CD14-positive monocyte (primary cell): ENCODE measurements around the gene MTX2. TPM values are rescaled to one million over a fixed set of nuclear protein-coding genes. Genes with fewer than 3 reads are reported as not detected.

Source experiments
- DNase-seq, 3 donors: peaks; one replicate each; pipeline ENCODE4 v3.0.0-alpha.2; 2011 to 2022
- H2AFZ ChIP-seq: 2 replicates; pipeline ENCODE4 v1.6.0; 2012; ENCODE audit warnings: mild to moderate bottlenecking, low read depth, low read length, inconsistent platforms; ENCODE audit not compliant: insufficient read depth, poor library complexity, severe bottlenecking
- H3K27ac ChIP-seq, 2 donors: 1 replicate in 1 of 2; 2 replicates in 1 of 2; pipeline ENCODE4 v1.5.1; 2012 to 2013; ENCODE audit warnings: low read length in 2 of 2, control low read depth in 1 of 2, inconsistent platforms in 1 of 2, low read depth in 1 of 2, mild to moderate bottlenecking in 1 of 2
- H3K27me3 ChIP-seq, 2 donors: one replicate each; pipeline versions ENCODE4 v1.6.0 to v1.6.1; 2011 to 2013; ENCODE audit warnings: low read length in 2 of 2; ENCODE audit not compliant: control insufficient read depth in 2 of 2, insufficient read depth in 2 of 2
- H3K36me3 ChIP-seq, 2 donors: replicated peaks in 1 of 2; 1 replicate in 1 of 2; 2 replicates in 1 of 2; pipeline versions ENCODE4 v1.5.1 to v1.6.1; 2012 to 2013; ENCODE audit warnings: low read length in 2 of 2, control low read depth in 1 of 2, inconsistent platforms in 1 of 2, mild to moderate bottlenecking in 1 of 2; ENCODE audit not compliant: insufficient read depth in 2 of 2, control insufficient read depth in 1 of 2
- H3K4me1 ChIP-seq, 2 donors: 1 replicate in 1 of 2; 2 replicates in 1 of 2; pipeline versions ENCODE4 v1.5.1 to v1.6.1; 2012 to 2013; ENCODE audit warnings: low read length in 2 of 2, control low read depth in 1 of 2, inconsistent platforms in 1 of 2, mild to moderate bottlenecking in 1 of 2, moderate library complexity in 1 of 2; ENCODE audit not compliant: insufficient read depth in 2 of 2, control insufficient read depth in 1 of 2
- H3K4me2 ChIP-seq: replicated peaks from 2 replicates; pipeline ENCODE3; 2012; ENCODE audit warnings: low read length, moderate library complexity, mild to moderate bottlenecking; ENCODE audit not compliant: poor library complexity, severe bottlenecking; ENCODE audit errors: extremely low read depth
- H3K4me3 ChIP-seq, 3 experiments: fragments of 200-600 bp in 1 of 3; sonication (generic) in 1 of 3; replicated peaks in 1 of 3; 1 replicate in 2 of 3; 2 replicates in 1 of 3; pipeline ENCODE4 v1.5.1; 2011 to 2013; ENCODE audit warnings: low read length in 3 of 3, mild to moderate bottlenecking in 3 of 3, control low read depth in 2 of 3, low read depth in 2 of 3, inconsistent platforms in 1 of 3, moderate library complexity in 1 of 3
- H3K79me2 ChIP-seq: 2 replicates; pipeline ENCODE4 v1.6.0; 2012; ENCODE audit warnings: mild to moderate bottlenecking, control low read depth, inconsistent platforms, low read length, moderate library complexity; ENCODE audit not compliant: insufficient read depth
- H3K9ac ChIP-seq: 2 replicates; pipeline ENCODE4 v1.6.0; 2017; ENCODE audit warnings: low read length, mild to moderate bottlenecking; ENCODE audit not compliant: insufficient read depth, poor library complexity, severe bottlenecking
- H3K9me3 ChIP-seq, 2 donors: replicated peaks in 1 of 2; 1 replicate in 1 of 2; 2 replicates in 1 of 2; pipeline versions ENCODE4 v1.5.1 to v1.6.1; 2012 to 2013; ENCODE audit warnings: low read length in 2 of 2, control low read depth in 1 of 2; ENCODE audit not compliant: control insufficient read depth in 1 of 2, insufficient read depth in 1 of 2
- H4K20me1 ChIP-seq: 2 replicates; pipeline ENCODE4 v1.6.0; 2012; ENCODE audit warnings: mild to moderate bottlenecking, low read length, control low read depth, moderate library complexity; ENCODE audit not compliant: insufficient read depth
- H3K27ac Mint-ChIP-seq, 7 donors: one replicate each; pipeline ENCODE4 v1.8.0; 2020; ENCODE audit warnings: mild to moderate bottlenecking in 7 of 7, mixed read lengths in 7 of 7, moderate library complexity in 6 of 7, inconsistent platforms in 2 of 7
- H3K27me3 Mint-ChIP-seq, 3 donors: one replicate each; pipeline ENCODE4 v1.8.0; 2021 to 2022; ENCODE audit warnings: low read depth in 3 of 3, mild to moderate bottlenecking in 3 of 3, mixed read lengths in 3 of 3, moderate library complexity in 3 of 3, inconsistent platforms in 1 of 3
- H3K36me3 Mint-ChIP-seq, 2 donors: one replicate each; pipeline ENCODE4 v1.8.0; 2020; ENCODE audit warnings: mixed read lengths in 2 of 2, inconsistent platforms in 1 of 2, mild to moderate bottlenecking in 1 of 2
- H3K4me1 Mint-ChIP-seq: one replicate; pipeline ENCODE4 v1.8.0; 2020; ENCODE audit warnings: mild to moderate bottlenecking, mixed read lengths
- H3K4me3 Mint-ChIP-seq, 2 donors: one replicate each; pipeline ENCODE4 v1.8.0; 2020; ENCODE audit warnings: mild to moderate bottlenecking in 2 of 2, mixed read lengths in 2 of 2, moderate library complexity in 1 of 2
- H3K9me3 Mint-ChIP-seq, 7 donors: one replicate each; pipeline ENCODE4 v1.8.0; 2020 to 2022; ENCODE audit warnings: mixed read lengths in 7 of 7, mild to moderate bottlenecking in 6 of 7, moderate library complexity in 6 of 7, inconsistent platforms in 2 of 7
- WGBS: methylation state at CpG from one replicate; pipeline ENCODE4 v1.1.5; 2013; ENCODE audit warnings: missing lambda C conversion rate; ENCODE audit not compliant: insufficient coverage; 5-methylcytosine and 5-hydroxymethylcytosine counted together
- intact Hi-C, 2 donors: fragments of 100-400 bp; cut with micrococcal nuclease; formaldehyde crosslinking; loops; one replicate each; pipeline versions ENCODE4 v1.15.0 to v1.15.1; 2023
- polyA plus RNA-seq, 3 donors: library from polyadenylated mRNA; depleted of rRNA in 1 of 3; unstranded in 2 of 3; stranded (reverse) in 1 of 3; fragments of 300-500 nt in 2 of 3; fragments of >200 nt in 1 of 3; fragmentation: Illumina TruSeq in 2 of 3; gene quantifications; 1 replicate in 2 of 3; 2 replicates in 1 of 3; pipeline ENCODE4 v1.2.3, GENCODE V29; 2012 to 2021
- TF ChIP-seq, protein P1 (sequence below): fragments of 200-600 bp; IDR thresholded peaks from one replicate; pipeline ENCODE4 v1.8.0; 2022; ENCODE audit warnings: antibody characterized with exemption, mild to moderate bottlenecking

The MTX2 gene
- polyA plus RNA-seq, 3 donors, result 7.6 to 9.8 (median 7.6) TPM

DNA sequence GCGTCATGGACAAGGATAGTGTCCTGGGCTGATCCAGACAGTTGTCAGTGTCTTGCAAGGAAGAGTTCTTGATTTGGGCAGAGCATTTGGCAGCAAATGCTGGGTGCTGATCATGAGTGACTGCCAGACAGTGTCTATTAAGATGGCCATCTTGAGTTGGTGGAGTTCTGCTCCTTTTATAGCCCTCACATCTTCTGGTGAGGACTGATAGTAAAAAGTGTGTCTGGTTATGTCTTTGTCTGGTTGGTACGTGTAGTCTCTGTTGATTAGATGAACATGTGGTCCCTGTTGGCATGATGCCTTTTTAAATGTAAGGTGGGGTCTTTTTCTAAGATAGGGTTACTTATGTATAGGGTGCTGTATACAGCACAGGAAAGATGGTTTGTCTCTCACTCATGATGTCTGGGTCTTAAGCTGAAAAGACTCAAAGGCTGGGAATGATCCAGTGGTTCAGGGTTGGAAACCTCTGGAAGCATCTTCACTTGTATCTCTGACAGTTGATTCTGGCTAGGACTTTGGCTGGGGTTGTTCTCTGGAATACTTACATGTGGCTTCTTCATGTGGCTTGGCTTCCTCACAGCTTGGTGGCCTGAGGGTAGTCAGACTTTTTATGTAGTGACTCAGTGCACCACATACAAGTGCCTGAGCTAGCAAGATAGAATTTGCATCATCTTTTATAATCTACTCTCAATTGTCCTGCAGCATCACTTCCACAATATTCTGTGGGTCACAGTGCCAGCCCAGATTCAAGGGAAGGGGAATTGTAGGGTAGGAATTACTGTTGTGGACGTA, 11.8 kb downstream of the MTX2 start:
- intact Hi-C loops, result no loop called here
- WGBS, result 96% methylated on average over 2 of the region's 3 CpGs
- TF ChIP-seq, protein P1, sequence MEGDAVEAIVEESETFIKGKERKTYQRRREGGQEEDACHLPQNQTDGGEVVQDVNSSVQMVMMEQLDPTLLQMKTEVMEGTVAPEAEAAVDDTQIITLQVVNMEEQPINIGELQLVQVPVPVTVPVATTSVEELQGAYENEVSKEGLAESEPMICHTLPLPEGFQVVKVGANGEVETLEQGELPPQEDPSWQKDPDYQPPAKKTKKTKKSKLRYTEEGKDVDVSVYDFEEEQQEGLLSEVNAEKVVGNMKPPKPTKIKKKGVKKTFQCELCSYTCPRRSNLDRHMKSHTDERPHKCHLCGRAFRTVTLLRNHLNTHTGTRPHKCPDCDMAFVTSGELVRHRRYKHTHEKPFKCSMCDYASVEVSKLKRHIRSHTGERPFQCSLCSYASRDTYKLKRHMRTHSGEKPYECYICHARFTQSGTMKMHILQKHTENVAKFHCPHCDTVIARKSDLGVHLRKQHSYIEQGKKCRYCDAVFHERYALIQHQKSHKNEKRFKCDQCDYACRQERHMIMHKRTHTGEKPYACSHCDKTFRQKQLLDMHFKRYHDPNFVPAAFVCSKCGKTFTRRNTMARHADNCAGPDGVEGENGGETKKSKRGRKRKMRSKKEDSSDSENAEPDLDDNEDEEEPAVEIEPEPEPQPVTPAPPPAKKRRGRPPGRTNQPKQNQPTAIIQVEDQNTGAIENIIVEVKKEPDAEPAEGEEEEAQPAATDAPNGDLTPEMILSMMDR, result no peak

DNA sequence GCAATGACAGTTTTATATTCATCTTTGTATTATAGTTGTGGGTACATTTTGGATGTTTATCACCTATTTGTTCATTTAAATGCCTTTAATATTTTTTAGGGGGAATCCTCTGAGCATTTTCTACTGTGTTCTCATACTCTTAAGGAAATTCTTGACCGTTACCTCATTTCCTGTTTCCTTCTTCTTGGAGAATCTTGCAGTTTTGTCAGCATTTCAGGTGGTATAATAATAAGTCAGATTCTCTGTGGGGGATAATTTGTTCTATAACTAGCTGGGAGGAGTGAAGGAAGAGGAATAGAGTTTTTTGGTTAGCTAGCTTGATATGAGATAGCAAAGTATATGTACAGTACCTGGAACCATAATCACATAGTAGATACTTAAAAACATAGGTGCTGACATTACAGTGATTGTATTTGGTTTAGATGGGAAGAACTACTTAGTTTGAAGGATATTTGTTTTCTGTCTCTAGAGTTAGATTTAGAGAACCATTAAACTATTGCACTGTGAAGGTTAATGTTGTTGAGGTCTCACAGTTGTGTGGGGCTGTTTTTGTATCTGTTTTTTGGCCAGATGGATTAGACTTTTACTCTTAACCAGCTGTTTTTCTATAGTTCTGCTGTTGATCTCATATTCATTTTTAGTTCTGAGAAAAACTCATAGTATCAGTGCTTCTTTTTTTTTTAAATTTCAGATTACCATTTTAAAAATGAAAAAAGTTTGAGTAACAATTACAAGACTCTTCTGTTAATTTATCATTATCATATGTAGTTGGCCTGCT, 14.2 kb downstream of the MTX2 start:
- no peaks in the 10 kb centered on the region for H3K9me3 ChIP-seq
- no peak for DNase-seq
- no CpG with 5 or more reads among the region's 1 CpG for WGBS
- H3K79me2 ChIP-seq, result no peaks in the 10 kb centered on the region
- H3K27me3 ChIP-seq, result no peaks in the 10 kb centered on the region
- no peak overlapping the region for H3K9ac ChIP-seq
- no peak overlapping the region for H3K4me3 ChIP-seq
- no peaks in the 10 kb centered on the region for H4K20me1 ChIP-seq
- TF ChIP-seq, protein P1, result no peak
- Mint-ChIP-seq H3K4me3 (no peak overlapping the region), H3K9me3 (peaks cover 0 to 1% (median 0%) of the 10 kb centered on the region in 7 donors), H3K27me3 (no peaks in the 10 kb centered on the region), H3K27ac (no peak overlapping the region), H3K36me3 (peaks cover 2% of the 10 kb centered on the region in 2 donors), H3K4me1 (peaks cover 6% of the 10 kb centered on the region)
- intact Hi-C loops, result no loop called here
- no peak overlapping the region for H3K4me2 ChIP-seq
- H3K36me3 ChIP-seq, result no peaks in the 10 kb centered on the region
- no peak overlapping the region for H2AFZ ChIP-seq
- no peak overlapping the region for H3K27ac ChIP-seq
- no peaks in the 10 kb centered on the region for H3K4me1 ChIP-seq

More for the DNA sequence above, 11.8 kb downstream of the MTX2 start:
- H3K4me3 Mint-ChIP-seq, result no peak overlapping the region
- no peak overlapping the region for H3K4me2 ChIP-seq
- H3K36me3 ChIP-seq, result no peaks in the 10 kb centered on the region
- H3K4me3 ChIP-seq, result no peak overlapping the region
- H3K36me3 Mint-ChIP-seq, result peaks cover 2% of the 10 kb centered on the region in 2 donors
- no peak overlapping the region for H2AFZ ChIP-seq
- no peak overlapping the region for H3K27ac ChIP-seq
- H3K79me2 ChIP-seq, result no peaks in the 10 kb centered on the region
- H3K9me3 Mint-ChIP-seq, result peaks cover 0 to 1% (median 0%) of the 10 kb centered on the region in 7 donors
- no peaks in the 10 kb centered on the region for H4K20me1 ChIP-seq
- no peaks in the 10 kb centered on the region for H3K4me1 ChIP-seq
- H3K27me3 Mint-ChIP-seq, result no peaks in the 10 kb centered on the region
- DNase-seq, result no peak
- no peaks in the 10 kb centered on the region for H3K27me3 ChIP-seq
- H3K4me1 Mint-ChIP-seq, result peaks cover 6% of the 10 kb centered on the region
- H3K27ac Mint-ChIP-seq, result no peak overlapping the region
- H3K9me3 ChIP-seq, result no peaks in the 10 kb centered on the region
- no peak overlapping the region for H3K9ac ChIP-seq
